Cardiac fibroblast (primary cell): ENCODE results near the gene PTPRG.

Experiments
- DNase-seq, 2 donors: peaks; one replicate each; pipeline versions ENCODE4 v3.0.0 to v3.0.0-alpha.2; 2010; ENCODE audit warnings: low read depth in 2 of 2
- H3K4me3 ChIP-seq, 2 donors: replicated peaks in 1 of 2; 1 replicate in 1 of 2; 2 replicates in 1 of 2; pipeline ENCODE4 v1.5.1; 2011; ENCODE audit warnings: low read depth in 2 of 2, low read length in 2 of 2, mild to moderate bottlenecking in 2 of 2, moderate library complexity in 1 of 2
- CTCF ChIP-seq: IDR thresholded peaks from one replicate; pipeline ENCODE4 v1.5.1; 2011; ENCODE audit warnings: low read depth, mild to moderate bottlenecking, low read length, inconsistent platforms

The PTPRG gene

GRCh38 chr3:61595288-61595687 is 33.9 kb downstream of the PTPRG start:
- no peak for TF ChIP-seq CTCF
- H3K4me3 ChIP-seq = no peak overlapping the region
- peak; percentile 47 to 55 for DNase-seq

GRCh38 chr3:61595826-61596225 is 34.5 kb downstream of the PTPRG start:
- DNase-seq = peak; percentile 13
- no peak overlapping the region for H3K4me3 ChIP-seq
- TF ChIP-seq CTCF = no peak

GRCh38 chr3:61597906-61598305 is 36.5 kb downstream of the PTPRG start:
- no peak for TF ChIP-seq CTCF
- H3K4me3 ChIP-seq = no peak overlapping the region
- DNase-seq = no peak

GRCh38 chr3:61600195-61600594 is 38.8 kb downstream of the PTPRG start:
- no peak overlapping the region for H3K4me3 ChIP-seq
- peak; percentile 13 to 74 for DNase-seq
- TF ChIP-seq CTCF = no peak

GRCh38 chr3:61601831-61602230 is 40.5 kb downstream of the PTPRG start:
- TF ChIP-seq CTCF = no peak
- peak; percentile 15 to 71 for DNase-seq
- H3K4me3 ChIP-seq = no peak overlapping the region

GRCh38 chr3:61602466-61602865 is 41.1 kb downstream of the PTPRG start:
- DNase-seq = no peak
- TF ChIP-seq CTCF = no peak
- no peak overlapping the region for H3K4me3 ChIP-seq

GRCh38 chr3:61605589-61606175 is 44.3 kb downstream of the PTPRG start:
- H3K4me3 ChIP-seq = no peak overlapping the region
- TF ChIP-seq CTCF = no peak
- peak; percentile 17 for DNase-seq
